HG03354 (cell line): ENCODE measurements around the gene MAP2.

Experiments used
- ATAC-seq: cut with Tn5 transposase; IDR thresholded peaks from one replicate; pipeline ENCODE4 v1.9.1; 2021; ENCODE audit warnings: mild to moderate bottlenecking; ENCODE audit not compliant: unreplicated experiment, poor library complexity, severe bottlenecking

The MAP2 gene, protein sequence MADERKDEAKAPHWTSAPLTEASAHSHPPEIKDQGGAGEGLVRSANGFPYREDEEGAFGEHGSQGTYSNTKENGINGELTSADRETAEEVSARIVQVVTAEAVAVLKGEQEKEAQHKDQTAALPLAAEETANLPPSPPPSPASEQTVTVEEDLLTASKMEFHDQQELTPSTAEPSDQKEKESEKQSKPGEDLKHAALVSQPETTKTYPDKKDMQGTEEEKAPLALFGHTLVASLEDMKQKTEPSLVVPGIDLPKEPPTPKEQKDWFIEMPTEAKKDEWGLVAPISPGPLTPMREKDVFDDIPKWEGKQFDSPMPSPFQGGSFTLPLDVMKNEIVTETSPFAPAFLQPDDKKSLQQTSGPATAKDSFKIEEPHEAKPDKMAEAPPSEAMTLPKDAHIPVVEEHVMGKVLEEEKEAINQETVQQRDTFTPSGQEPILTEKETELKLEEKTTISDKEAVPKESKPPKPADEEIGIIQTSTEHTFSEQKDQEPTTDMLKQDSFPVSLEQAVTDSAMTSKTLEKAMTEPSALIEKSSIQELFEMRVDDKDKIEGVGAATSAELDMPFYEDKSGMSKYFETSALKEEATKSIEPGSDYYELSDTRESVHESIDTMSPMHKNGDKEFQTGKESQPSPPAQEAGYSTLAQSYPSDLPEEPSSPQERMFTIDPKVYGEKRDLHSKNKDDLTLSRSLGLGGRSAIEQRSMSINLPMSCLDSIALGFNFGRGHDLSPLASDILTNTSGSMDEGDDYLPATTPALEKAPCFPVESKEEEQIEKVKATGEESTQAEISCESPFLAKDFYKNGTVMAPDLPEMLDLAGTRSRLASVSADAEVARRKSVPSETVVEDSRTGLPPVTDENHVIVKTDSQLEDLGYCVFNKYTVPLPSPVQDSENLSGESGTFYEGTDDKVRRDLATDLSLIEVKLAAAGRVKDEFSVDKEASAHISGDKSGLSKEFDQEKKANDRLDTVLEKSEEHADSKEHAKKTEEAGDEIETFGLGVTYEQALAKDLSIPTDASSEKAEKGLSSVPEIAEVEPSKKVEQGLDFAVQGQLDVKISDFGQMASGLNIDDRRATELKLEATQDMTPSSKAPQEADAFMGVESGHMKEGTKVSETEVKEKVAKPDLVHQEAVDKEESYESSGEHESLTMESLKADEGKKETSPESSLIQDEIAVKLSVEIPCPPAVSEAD (N-terminal part only)

DNA sequence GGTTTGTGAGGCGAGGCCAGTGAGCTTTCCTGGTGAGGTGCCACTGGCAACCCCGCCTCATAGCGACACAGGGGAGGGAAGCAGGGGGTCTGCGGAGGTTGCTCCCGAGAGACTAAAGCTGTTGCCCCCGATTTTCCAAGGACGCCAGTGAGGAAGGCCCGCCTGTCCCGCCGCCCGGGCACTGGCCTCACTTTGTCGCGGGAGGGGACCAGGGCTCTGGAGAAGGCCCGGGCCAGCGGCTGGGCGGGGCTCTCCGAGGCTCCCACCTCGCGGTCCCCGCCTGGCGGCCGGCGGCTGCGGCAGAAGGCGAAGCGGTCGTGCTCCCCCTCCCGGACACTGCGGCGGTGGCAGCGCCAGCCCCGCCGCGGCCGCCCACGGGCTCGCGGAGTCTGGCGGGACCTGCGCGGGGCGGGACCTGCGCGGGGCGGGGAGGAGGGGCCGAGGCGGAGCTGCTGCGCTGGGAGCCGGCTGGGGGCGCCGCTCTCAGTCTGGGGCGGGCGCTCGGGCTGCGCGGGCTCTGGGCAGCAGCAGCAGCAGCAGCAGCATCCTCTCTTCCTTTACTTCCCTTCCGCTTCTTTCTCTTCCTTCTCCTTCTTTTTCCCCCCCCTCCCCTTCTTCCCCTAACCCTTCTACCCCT lies at the start of gene MAP2:
MAP2 (plus strand) TSS at position 486 of the 637 bp plus-strand sequence. CDS start 229,124 bp downstream, outside the sequence.
- ATAC-seq = peak; percentile 96

DNA sequence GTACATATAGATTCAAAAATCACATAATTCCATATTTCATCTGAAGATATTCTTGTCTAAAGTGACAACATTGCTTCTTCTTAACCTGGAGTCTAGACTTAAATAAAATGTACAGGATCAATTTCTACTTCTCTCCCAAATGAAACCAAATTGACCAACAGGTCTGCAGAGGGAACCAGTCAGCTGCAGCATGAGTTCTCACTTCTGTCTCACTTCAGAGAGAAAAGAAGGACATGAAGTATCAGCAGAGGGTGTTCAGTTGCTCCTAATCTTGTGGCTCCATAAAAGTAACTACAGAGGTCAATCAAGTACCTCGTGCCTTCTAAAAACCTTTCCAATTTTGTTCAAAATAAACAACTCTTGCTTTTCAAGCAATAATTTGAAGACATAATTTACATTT lies 47.2 kb upstream of the MAP2 start:
- ATAC-seq = no peak

DNA sequence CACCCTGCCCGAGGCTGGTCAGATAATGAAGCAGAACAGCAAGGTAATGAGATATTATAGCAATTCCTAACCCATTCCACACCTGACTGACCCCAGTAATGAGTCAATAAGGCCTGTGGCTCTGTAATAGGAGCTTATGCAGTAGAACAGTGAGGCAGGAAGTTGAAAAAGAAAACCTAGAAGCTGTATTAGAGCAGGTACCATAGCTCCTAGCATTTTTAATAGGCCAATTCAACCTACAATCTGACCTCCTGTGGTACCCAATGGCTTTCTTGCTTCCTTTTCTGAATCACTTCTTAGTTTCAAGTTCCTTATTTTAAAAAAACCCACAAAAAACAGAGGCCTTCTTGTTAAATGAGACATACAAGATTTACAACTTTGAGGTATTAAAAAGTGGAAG lies 43.6 kb upstream of the MAP2 start:
- ATAC-seq = peak; percentile 99

DNA sequence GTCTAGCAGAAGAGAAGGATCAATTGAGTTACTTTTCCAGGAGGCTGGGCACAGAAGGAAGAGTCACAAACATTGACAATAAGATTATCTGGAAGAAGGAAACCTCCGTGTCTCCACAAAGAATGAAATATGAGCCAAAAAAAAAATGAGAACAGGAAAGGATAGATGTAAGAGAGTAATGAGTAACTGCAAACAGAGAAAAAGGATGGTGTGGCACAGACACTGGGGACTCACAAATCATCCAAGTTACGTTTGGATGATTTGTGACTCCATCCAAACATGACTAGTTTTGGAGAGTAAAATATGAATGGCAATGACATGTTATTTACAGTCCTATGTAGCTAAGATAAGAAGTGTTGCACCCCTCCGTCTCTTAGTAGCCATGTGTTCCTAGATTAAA lies 42.8 kb upstream of the MAP2 start:
- ATAC-seq = no peak

DNA sequence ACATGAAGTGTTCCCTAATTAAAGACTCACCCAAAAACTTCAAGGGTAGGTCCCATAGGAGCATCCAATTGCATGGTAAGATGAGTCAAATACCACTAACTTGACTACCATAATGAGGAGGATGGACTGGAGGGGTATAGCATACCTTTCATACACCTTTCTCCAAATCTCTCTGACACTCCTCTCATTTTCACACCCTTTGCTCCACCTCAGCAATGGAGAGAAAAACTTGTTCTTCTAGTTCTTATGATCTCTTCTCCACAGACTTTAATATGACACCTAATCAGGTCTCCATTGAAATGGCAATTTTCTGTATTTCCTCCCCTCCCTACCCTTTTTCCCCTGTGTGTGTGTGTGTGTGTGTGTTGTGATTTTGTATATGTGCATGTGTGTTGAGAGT lies 41.1 kb upstream of the MAP2 start:
- no peak for ATAC-seq

DNA sequence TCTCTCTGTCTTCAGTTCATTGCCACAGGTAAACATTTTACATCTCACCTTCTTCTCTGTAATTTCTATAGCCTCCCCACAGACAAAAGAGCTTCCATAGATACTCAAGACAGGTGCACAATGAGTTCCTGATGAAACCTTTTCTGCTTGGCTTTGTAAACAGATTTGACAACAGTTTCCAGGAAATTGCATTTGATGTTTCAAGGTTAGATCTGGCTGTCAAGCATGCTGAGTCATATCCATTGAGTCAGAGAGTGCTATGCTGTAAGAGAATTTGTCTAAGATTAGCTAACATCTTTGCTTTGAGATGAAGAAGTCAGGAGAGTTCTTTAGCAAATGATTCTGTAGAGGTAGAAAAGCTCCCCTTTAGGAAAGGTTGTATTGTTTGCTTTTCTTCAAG lies 40.6 kb upstream of the MAP2 start:
- no peak for ATAC-seq

DNA sequence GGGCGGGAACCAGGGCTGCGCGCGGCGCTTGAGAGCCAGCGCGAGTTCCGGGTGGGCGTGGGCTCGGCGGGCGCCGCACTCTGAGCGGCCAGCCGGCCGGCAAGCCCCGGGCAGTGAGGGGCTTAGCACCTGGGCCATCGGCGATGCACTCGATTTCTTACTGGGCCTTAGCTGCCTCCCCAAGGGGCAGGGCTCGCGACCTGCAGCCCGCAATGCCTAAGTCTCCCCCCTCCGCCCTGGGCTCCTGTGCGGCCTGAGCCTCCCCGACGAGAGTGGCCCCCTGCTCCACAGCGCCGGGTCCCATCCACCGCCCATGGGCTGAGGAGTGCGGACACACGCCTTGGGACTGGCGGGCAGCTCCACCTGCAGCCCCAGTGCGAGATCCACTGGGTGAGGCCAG lies 36.5 kb upstream of the MAP2 start:
- ATAC-seq = no peak

DNA sequence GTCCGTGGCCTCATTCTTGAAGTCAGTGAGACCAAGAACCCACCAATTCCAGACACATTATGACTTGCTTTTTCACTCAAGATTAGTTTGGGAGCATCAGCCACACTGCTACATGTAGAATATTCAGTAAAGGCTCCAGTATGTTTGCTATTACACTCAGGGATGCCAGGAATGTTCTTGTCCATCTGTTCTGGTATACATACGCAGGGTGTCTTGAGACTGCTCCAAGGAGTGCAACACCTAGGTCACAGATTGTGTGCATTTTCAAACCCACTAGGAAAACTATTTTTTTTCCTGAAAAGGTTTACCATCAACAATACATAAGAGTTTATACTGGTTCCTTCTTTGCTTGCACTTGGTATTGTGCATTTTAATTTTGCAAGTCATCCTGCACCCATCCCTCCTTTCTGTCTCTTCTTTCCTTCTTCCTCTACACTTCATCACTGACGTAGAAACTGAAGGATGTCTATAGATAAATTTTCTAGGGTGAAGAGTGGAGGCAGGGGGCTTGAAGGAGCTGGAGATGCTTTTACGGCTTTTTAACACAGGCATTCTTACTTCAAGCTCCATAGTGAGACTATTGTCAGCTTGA lies 35.3 kb upstream of the MAP2 start:
- no peak for ATAC-seq

DNA sequence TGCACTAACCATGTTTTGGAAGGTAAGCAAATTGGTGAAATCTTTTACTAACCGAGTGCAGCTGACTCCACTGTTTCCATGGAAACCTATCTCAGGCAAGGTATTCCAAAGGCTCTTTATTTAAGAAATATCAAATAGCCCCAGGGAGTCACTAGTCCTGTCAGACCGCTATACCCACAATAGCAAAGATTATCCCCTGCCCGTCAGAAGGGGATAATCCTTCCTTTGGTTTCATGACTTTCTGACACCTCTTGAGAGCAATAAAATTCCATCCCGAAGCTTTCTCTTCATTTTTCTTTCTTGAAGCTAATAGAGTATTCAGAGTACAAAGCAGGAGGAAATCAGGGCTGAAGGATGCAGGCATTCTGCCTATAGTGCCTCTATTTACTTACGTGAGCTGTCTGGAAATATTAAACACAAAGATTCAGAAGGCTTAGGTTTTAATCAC lies 34.7 kb upstream of the MAP2 start:
- ATAC-seq = no peak

DNA sequence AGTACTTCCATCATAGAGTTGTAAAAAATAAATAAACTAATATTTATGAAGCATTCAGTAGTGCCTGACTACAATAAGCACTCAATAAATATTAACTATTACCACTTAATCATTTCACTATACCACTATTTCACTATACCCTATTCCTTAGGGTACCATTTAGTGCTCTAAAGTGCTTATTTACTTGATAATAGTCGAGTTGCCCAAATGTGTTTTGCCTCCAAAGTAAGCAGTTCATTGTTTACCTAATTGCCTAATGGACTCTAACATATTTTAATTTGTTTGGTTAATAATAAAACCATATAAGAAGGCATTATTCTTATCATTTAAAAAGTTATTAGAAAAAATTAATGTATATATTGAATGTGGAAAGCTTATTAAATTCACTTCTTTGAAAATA lies 33.0 kb upstream of the MAP2 start:
- no peak for ATAC-seq

DNA sequence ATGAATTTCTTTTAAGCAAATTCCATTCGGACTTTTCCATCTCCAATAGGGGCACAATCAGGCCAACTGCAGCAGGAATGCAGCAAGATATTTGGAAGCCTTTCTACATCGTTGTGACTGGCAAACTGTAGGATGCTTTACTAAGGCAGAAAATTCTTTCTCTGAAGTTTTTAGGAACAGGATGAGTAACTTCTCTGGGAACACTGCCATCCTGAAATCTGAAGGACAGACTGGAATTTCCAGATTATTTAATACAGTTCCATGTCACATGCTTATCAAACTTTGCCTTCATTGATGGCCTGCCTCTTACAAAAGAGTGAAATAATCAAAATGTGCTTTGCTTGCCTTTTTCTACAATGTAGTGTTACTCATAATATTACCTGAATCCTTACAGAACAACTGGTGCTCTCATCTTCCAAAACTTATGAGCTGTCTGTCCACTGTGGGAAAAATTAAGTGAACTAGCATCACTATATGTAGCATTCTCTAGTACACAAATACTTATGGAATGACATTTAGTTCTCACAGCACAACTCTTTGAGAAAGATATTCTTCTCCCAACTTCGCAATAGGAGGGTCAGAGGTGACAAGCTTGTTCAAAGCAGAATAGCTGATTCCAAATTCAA lies 32.0 kb upstream of the MAP2 start:
- ATAC-seq = no peak

DNA sequence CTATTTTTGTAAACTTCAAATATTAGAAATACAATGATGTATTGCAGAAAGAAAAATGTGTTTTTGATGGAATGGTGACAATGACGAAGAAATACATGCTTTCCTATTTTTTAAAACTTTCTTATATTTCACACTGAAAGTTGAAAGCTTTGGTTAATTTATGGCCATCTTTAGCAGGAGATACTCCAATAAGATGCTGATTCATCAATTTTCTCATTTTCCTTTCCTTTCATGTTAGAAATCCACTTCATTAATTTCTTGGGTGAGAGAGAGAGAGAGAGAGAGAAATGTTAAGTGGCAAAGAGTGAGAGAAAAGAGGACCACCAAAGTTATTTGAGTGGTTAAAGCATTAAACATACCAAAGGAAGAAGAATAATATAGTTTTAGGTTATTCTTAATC lies 28.6 kb upstream of the MAP2 start:
- no peak for ATAC-seq

DNA sequence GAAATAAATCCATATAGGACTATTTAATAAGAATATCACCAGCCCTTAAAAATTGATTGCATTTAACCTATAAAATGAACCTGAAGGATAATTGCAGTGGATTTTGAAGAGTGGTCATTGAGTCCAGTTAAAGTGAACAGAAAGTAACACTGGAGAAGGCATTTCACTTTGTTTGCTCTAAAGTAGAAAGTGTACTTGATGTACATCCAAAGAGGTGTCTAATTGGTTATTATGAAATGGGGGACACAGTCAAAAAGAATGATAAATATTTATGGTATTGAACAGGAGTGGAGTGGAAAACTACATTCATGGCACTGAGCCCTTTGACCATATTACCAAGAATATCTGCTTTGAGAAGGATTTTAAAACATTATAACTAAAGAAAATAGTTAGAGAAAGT lies 28.2 kb upstream of the MAP2 start:
- no peak for ATAC-seq

DNA sequence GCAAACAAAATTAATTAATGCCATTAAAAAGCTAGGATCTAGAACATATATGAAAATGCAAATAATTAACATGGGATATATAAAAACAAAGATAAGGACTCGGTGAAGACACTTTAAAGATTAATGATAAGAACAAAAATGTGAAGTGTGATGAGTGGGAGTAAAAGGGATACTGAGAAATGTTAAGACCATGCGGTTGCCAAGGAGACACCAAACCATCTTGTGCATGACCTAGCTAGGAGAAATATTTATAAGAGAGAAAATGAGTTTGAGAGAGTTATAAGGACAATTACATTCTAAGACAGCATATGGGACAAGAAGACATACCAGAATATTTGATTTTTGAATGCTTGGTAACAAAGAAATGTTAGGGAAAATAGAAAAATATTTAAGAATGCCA lies 25.4 kb upstream of the MAP2 start:
- ATAC-seq = no peak

DNA sequence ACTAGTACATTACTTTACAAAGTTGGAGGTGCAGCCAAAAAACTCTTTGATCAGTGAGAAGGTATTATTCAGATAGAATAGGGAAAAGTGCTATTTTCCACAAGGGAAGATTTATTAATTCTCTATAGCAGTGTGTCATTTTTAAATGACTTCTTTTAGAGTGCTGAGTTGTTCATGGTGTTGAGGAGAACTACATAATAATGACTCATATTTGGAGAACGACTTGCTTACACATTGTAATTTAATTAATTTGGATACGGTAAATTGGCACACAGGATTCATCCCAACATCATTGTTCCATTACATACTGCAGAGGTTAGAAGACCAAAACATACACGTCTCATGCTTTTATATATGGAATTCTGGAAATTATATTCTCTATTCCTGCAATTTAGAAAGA lies 22.1 kb upstream of the MAP2 start:
- no peak for ATAC-seq

DNA sequence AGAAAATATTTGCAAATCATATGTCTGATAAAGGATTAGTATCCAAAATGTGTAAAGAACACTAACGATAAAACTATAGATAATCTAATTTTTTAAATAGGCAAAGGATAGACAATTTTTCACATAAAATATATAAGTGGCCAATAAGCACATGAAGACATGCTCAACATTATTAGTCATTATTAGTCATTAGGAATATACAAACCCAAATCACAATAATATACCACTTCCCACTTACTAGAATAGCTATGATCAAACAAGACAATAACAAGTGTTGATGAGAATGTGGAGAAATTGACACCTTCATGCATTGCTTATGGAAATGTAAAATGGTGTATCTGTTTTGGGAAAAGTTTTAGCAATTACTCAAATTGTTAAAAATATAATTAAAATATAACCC lies 12.6 kb upstream of the MAP2 start:
- no peak for ATAC-seq

DNA sequence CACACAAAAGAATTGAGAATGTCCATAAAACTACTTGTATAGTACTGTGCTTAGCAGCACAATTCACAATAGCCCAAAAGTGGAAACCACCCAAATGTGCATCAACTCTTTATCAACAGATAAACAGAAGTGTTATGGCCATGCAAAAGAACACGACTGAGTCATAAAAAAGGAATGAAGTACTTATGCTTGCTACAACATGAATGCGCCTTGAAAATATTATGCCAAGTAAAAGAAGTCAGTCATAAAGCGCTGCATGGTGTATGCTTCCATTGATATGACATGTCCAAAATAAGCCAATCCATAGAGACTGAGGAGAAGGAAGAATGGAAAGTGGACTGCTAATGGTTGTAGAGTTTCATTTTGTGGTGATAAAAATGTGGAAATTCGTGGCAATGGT lies 12.1 kb upstream of the MAP2 start:
- ATAC-seq = no peak

DNA sequence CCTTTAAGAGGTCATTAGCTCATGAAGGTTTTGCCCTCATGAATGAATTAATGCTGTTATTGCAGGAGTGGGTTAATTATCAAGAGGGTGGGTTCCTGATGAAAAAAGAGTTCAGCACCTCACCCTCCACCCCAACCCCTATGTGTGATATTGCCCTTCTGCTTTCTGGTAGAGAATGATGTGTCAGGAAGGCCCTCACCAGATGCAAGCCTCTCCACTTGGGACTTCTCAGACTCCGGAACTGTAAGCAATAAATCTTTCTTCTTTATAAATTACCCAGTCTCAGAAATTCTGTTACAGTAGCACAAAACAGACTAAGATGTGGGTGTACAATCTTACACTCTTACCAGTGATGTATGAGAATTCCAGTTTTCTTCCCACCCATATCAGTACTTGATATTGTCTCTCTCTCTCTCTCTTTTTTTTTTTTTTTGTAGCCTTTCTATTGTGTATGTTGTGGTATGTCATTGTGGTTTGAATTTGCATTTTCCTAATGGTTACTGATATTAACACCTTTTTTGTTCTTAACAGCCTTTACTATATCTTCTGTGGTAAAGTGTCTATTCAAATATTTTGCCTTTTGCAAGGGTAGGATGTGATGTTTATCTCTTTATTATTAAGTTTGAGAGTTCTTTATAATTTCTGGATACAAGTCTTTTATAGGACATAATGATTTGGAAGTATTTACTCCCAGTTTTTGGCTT lies 10.4 kb upstream of the MAP2 start:
- ATAC-seq = no peak

DNA sequence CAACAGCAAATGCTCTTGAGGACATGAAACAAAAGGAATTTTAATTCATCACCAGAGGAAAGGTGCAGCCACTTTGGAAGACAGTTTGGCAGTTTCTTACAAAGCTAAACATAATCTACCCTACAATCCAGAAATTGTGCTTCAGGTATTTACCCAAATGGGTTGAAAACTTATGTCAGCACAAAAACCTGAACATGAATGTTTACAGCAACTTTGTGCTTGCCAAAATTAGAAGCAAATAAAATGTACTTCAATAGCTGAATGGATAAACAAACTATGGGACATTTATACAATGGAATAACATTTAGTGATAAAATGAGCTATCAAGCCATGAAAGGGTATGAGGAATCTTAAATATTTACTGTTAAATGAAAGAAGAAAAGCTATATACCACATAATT lies 6.9 kb upstream of the MAP2 start:
- no peak for ATAC-seq
